GM19328 (cell line): ENCODE results near the gene SSC5D.

ENCODE experiments used
- ATAC-seq: cut with Tn5 transposase; IDR thresholded peaks from one replicate; pipeline ENCODE4 v1.9.1; 2021; ENCODE audit warnings: mild to moderate bottlenecking, moderate library complexity; ENCODE audit not compliant: unreplicated experiment

Gene SSC5D

GRCh38 chr19:55535173-55535964 is 47.1 kb downstream of the SSC5D start:
- ATAC-seq = no peak

GRCh38 chr19:55535965-55536350 is 47.7 kb downstream of the SSC5D start:
- ATAC-seq = no peak

DNA sequence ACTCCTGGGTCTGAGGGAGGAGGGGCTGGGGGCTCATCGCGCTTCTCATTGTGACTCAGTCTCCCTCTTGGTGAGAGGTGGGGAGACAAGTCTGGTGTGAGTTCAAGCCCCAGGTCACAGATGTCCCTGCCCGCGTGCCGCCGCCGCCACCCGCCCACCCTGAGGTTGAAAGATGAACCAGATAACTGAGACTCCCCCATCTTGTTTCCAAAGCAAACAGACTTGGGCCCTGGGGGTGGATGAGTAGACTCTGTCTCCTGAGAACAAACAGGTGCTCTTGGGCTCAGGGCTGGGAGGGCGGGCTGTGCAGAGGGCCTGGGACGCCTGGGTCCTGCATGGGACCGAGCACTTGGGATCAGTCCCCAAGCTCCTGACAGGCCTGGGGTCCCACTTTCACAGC is 48.1 kb downstream of the SSC5D start:
- no peak for ATAC-seq

- no peak for ATAC-seq
Observed at GRCh38 chr19:55536951-55537740, 48.9 kb downstream of the SSC5D start, which contains the start of gene SBK2. TSS of gene SBK2 (minus strand) at chr19:55537133. CDS start at chr19:55536294, 839 bp downstream.

DNA sequence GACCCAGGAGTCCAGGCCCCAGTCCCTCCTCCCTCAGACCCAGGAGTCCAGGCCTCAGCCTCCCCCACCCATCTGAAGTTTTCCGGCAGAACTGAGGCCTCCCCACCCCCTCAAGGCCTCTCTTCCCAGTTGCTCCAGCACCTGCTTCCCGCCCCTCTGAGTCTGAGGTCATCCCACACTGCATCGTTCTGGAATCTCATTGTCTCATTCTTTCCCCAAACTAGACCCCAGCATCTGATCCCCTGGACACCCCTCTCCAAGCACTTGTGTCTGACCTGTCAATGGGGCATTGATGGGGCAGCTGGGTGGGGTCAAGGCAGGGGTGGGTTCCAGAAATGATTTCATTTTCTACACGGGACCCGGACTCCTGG is 49.5 kb downstream of the SSC5D start:
- no peak for ATAC-seq

GRCh38 chr19:55538132-55538531 is 49.9 kb downstream of the SSC5D start:
- ATAC-seq = no peak

DNA sequence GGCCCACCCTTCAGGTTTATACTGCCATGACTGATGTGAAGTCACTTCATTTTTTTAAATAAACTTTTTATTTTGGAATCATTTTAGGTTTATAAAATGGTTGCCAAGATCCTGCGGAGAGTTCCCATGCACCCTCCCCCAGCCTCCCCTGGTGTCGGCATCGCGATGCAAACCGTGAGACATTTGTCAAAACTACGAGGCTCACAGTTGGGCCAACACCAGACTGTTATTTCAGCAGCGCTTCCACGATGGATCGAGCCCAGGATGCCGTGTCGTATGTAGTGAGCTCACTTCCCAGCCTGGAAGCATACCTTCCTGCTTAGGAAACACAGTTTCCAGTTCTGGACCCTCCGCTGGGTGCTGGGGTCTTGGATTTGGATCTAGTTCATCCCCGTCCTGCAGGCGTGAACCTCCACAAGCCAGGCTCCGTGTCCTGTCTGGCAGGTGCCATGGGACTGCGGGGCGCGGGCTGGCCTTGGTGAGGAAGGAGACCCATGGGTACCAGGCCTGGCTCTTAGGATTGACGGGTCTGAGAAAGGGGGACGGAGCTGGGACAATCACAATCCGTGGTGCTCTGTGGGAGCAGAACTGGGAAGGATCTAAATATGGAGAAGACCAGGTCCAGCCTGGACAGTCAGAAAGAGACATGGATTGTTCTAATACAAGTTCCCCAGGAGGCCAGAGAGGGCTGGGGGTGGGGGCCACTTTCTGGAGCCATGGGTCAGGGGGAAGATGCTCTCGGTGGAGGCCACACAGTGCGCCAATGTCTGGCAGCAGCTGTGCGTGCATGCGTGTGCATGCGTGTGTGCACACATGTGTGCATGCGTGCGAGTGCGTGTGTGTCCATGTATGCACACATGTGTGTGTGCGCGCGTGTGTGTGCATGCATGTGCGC is 51.1 kb downstream of the SSC5D start:
- ATAC-seq = no peak

DNA sequence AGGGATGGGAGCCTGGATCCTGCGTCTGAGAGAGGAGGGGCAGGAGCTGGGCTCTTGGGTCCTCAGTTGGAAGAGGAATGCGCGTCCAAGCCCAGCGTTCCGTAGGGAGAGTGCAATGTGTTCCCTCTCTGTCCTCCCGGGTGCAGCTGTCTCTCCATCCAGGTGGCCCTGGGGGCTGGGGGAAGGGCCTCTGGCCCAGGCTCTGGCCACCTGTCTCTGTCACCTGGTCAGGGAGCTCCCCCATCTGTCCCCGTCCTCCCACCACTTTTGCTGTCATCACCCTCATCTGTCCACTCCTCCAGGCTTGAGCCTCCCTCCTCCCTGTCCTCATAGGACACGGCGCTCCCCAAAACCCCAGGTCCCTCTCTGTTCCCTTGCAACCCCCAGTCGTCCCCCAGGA is 52.4 kb downstream of the SSC5D start:
- no peak for ATAC-seq

GRCh38 chr19:55541091-55541490 is 52.9 kb downstream of the SSC5D start:
- no peak for ATAC-seq

DNA sequence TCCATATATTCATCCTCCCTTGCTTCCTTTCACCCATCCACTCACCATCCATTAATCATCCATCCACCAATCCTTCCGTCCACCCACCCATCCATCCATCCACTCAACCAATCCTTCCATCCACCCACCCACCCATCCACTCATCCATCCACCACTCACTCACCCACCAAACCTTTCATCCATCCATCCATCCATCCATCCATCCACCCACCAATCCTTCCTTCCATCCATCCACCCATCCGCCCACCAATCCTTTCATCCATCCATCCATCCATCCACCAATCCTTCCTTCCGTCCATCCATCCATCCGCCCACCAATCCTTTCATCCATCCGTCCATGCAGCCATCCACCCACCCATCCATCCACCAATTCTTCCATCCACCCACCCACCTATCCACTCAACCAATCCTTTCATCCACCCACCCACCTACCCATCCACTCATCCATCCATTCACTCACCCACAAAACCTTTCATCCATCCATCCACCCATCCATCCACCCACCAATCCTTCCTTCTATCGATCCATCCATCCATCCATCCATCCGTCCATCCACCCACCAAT is 54.1 kb downstream of the SSC5D start:
- ATAC-seq = no peak

GRCh38 chr19:55543567-55543966 is 55.3 kb downstream of the SSC5D start:
- ATAC-seq = no peak

DNA sequence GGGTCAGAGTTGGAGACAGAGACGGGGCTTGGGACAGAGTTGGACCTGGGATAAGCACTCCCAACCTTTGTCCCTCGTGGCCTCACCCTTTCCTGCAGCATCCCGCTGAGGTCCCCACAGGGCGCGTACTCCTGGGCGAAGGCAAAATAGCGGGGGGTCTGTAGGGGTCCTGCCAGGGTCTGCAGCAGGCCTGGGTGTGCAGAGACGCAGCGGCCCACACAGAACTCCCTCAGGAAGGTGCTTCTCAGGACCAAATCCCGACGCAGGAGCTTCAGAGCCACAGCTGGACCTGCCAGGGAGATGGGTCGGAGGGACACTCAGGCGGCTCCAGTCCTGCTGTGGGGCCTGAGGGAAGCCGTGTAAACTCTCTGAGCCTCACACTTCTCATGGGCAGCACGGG is 55.8 kb downstream of the SSC5D start:
- ATAC-seq = no peak

GRCh38 chr19:55544776-55545439 is 56.7 kb downstream of the SSC5D start:
- ATAC-seq = no peak

GRCh38 chr19:55545443-55545842 is 57.2 kb downstream of the SSC5D start, which contains the start of gene SBK3:
TSS of gene SBK3 (minus strand) at chr19:55545543. CDS start at chr19:55545543, 0 bp downstream.
- no peak for ATAC-seq

GRCh38 chr19:55546011-55546410 is 57.8 kb downstream of the SSC5D start:
- ATAC-seq = no peak

DNA sequence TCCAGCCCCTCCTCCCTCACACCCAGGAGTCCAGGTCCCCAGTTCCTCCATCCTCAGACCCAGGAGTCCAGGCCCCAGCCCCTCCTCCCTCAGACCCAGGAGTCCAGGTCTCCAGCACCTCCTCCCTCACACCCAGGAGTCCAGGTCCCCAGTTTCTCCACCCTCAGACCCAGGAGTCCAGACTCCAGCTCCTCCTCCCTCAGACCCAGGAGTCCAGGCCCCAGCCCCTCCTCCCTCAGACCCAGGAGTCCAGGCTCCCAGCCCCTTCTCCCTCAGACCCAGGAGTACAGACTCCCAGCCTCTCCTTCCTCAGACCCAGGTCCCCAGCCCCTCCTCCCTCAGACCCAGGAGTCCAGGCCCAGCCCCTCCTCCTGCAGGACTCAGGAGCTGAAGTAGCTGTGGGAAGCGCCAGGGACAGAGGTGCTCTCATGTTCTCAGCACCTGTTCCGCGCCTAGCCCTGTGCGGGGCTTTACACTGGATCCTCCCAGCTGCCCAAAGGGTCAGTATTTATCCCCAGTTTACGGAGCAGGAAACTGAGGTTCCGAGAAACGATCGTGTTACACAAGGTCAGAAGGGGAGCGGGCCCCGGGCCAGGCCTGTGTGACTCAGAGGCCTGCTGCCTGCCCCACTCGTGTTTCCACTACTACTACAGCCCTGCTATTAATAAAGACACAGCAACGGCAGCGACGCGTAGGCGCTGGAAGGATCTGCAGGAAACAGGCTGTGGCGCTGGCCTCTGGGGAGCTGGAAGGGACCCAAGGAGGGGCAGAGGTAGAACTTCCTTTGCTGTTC is 58.8 kb downstream of the SSC5D start:
- ATAC-seq = no peak

- no peak for ATAC-seq
Observed at GRCh38 chr19:55549500-55550320, 61.5 kb downstream of the SSC5D start.

GRCh38 chr19:55550321-55550650 is 62.0 kb downstream of the SSC5D start:
- ATAC-seq = no peak

DNA sequence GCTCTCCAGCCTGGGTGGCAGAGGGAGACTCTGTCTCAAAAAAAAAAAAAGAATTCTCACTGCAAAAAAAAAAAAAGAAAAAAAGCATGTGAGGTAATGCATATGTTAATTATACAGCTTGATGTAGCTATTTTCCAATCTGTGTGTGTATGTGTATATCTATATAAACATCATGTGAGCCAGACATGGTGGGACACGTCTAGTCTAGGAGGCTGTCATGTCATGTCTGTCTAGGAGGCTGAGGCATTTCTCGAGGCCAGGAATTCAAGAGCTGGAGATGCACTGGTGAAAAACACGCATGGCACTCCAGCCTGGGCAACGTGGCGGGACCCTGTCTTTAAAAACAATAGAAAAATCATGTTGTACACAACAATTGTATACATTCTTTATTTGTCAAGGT is 64.0 kb downstream of the SSC5D start:
- no peak for ATAC-seq
